ENCODE results near the gene ARL4C. TPM values are rescaled to one million over a fixed set of nuclear protein-coding genes. Genes with fewer than 3 reads are reported as not detected.
A peak's percentile ranks its signal among the peaks of the same experiment; 100 is the strongest.

Gene ARL4C
- total and polyA plus RNA-seq, 8 donors: 3.6 to 14.2 (median 9.9) TPM

GRCh38 chr2:234448506-234449184 lies 48.2 kb downstream of the ARL4C start:
- no peak for TF ChIP-seq POLR2A (IDR thresholded peaks at IDR 0.05)
- no peak for TF ChIP-seq EP300 (IDR thresholded peaks at IDR 0.05)
- TF ChIP-seq POLR2AphosphoS5 (IDR thresholded peaks at IDR 0.05): no peak
- TF ChIP-seq, protein P1, sequence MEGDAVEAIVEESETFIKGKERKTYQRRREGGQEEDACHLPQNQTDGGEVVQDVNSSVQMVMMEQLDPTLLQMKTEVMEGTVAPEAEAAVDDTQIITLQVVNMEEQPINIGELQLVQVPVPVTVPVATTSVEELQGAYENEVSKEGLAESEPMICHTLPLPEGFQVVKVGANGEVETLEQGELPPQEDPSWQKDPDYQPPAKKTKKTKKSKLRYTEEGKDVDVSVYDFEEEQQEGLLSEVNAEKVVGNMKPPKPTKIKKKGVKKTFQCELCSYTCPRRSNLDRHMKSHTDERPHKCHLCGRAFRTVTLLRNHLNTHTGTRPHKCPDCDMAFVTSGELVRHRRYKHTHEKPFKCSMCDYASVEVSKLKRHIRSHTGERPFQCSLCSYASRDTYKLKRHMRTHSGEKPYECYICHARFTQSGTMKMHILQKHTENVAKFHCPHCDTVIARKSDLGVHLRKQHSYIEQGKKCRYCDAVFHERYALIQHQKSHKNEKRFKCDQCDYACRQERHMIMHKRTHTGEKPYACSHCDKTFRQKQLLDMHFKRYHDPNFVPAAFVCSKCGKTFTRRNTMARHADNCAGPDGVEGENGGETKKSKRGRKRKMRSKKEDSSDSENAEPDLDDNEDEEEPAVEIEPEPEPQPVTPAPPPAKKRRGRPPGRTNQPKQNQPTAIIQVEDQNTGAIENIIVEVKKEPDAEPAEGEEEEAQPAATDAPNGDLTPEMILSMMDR (IDR thresholded peaks at IDR 0.05): no peak
- Histone ChIP-seq H3K9me3 (no peaks in the 10 kb centered on the region), H3K4me3 (no peak overlapping the region), H3K4me1 (peaks cover 0 to 53% (median 21%) of the 10 kb centered on the region in 4 donors), H3K27me3 (no peaks in the 10 kb centered on the region), H3K27ac (no peak overlapping the region), H3K36me3 (no peaks in the 10 kb centered on the region)
- WGBS, 5 donors: 58 to 69% (median 61%) methylated on average over 13 of the region's 13 CpGs
- DNase-seq: no peak
- intact Hi-C loops (cut with DNase I; ENCODE audit: low total_unique reads): no loop called here

- no peaks in the 10 kb centered on the region for H3K27me3 ChIP-seq
- H3K4me1 ChIP-seq: peaks cover 0 to 53% (median 21%) of the 10 kb centered on the region in 4 donors
- no peak overlapping the region for H3K4me3 ChIP-seq
- TF ChIP-seq, protein P1 (IDR thresholded peaks at IDR 0.05): no peak
- TF ChIP-seq POLR2AphosphoS5 (IDR thresholded peaks at IDR 0.05) (no peak), EP300 (IDR thresholded peaks at IDR 0.05) (no peak), POLR2A (IDR thresholded peaks at IDR 0.05) (no peak)
- 63 to 78% (median 66%) methylated on average over 4 to 5 of the region's 5 CpGs for WGBS, 5 donors
- no peak overlapping the region for H3K27ac ChIP-seq
- H3K36me3 ChIP-seq: no peaks in the 10 kb centered on the region
- H3K9me3 ChIP-seq: no peaks in the 10 kb centered on the region
- no peak for DNase-seq
- intact Hi-C loops (cut with DNase I; ENCODE audit: low total_unique reads): no loop called here
Measured at GRCh38 chr2:234447963-234448362, 48.9 kb downstream of the ARL4C start.

- Histone ChIP-seq H3K4me3 (no peak overlapping the region), H3K9me3 (no peaks in the 10 kb centered on the region), H3K36me3 (no peaks in the 10 kb centered on the region), H3K4me1 (peaks cover 0 to 50% (median 20%) of the 10 kb centered on the region in 4 donors), H3K27me3 (no peaks in the 10 kb centered on the region), H3K27ac (peak overlapping the region in 1 of 5 donors; percentile 73)
- 88 to 97% (median 96%) methylated on average over 6 of the region's 6 CpGs for WGBS, 5 donors
- no peak for DNase-seq
- no peak for TF ChIP-seq EP300 (IDR thresholded peaks at IDR 0.05)
- TF ChIP-seq, protein P1 (IDR thresholded peaks at IDR 0.05): no peak
- TF ChIP-seq POLR2A (IDR thresholded peaks at IDR 0.05): no peak
- intact Hi-C loops (cut with DNase I; ENCODE audit: low total_unique reads): no loop called here
Measured at GRCh38 chr2:234447189-234447588, 49.7 kb downstream of the ARL4C start.

DNA sequence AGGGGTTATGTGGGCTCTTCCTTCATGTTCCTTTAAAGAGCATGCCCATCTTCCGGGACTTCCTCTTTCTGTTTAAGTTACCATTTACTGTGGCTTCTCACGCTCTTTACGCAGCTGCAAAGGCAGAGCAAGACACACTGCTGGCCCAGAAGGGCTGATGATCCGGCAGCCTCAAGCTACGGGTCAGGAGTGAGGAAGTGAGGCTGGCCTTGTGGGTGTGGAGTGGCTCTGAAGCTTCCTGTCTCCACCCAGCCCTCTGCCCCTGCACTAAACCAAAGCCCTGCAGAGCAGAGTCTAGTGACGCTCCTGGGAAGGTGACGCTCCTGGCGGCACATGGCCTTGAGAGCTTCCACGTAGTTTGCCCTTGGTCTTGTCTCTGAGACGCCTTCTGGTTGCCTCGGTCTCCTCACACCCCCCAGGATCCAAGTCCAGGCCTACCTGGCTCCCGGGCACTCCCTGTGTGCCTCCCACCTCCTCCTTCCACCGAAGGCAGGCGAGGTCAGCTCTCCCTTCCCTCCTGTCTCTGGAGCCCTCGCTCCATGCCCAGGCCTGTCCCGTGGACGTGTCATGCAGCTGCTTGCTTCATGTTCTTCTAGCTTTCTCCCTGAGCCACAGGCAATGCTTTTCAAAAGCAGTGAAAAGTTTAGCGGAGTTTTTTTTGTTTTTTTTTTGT lies 50.3 kb downstream of the ARL4C start:
- Histone ChIP-seq H3K27ac (peak overlapping the region; percentile 61 to 73 (median 65)), H3K4me1 (peaks cover 0 to 44% (median 17%) of the 10 kb centered on the region in 4 donors), H3K27me3 (no peaks in the 10 kb centered on the region), H3K36me3 (no peaks in the 10 kb centered on the region), H3K4me3 (no peak overlapping the region), H3K9me3 (no peaks in the 10 kb centered on the region)
- peak; percentile 60 to 83 for DNase-seq
- TF ChIP-seq EP300 (IDR thresholded peaks at IDR 0.05) (no peak), POLR2AphosphoS5 (IDR thresholded peaks at IDR 0.05) (peak in 2 of 3 donors; percentile 48 to 57)
- intact Hi-C loops (cut with DNase I; ENCODE audit: low total_unique reads): no loop called here
- 57 to 76% (median 75%) methylated on average over 15 to 18 of the region's 18 CpGs for WGBS, 5 donors

All from stomach (tissue), 9 donors.